Astrocyte (in vitro differentiated cells and primary cell): ENCODE results near the gene RPS6KL1. TPM values are rescaled to one million over a fixed set of nuclear protein-coding genes. Genes with fewer than 3 reads are reported as not detected.

Experiments used
- DNase-seq: peaks from one replicate; pipeline ENCODE4 v3.0.0-alpha.2; 2010; ENCODE audit warnings: low read depth
- FAIRE-seq: peaks from 2 replicates; lab custom pipeline; 2011; peaks lifted over from hg19 to GRCh38; lab: Jason Lieb, UNC
- H2AFZ ChIP-seq: 2 replicates; pipeline ENCODE4 v1.6.0; 2012; ENCODE audit warnings: low read depth, low read length, inconsistent platforms
- H3K27ac ChIP-seq: 2 replicates; pipeline ENCODE4 v1.5.1; 2011; ENCODE audit warnings: low read depth, low read length, inconsistent platforms
- H3K27me3 ChIP-seq: 2 replicates; pipeline ENCODE4 v1.6.0; 2011; ENCODE audit warnings: low read length, inconsistent platforms; ENCODE audit not compliant: insufficient read depth
- H3K36me3 ChIP-seq: 2 replicates; pipeline ENCODE4 v1.5.1; 2011; ENCODE audit warnings: low read length, inconsistent platforms; ENCODE audit not compliant: insufficient read depth
- H3K4me1 ChIP-seq: 2 replicates; pipeline ENCODE4 v1.5.1; 2011; ENCODE audit warnings: low read length, inconsistent platforms; ENCODE audit not compliant: insufficient read depth
- H3K4me2 ChIP-seq: 2 replicates; pipeline ENCODE4 v1.6.0; 2012; ENCODE audit warnings: low read length, inconsistent platforms
- H3K4me3 ChIP-seq: 2 replicates; pipeline ENCODE4 v1.5.1; 2011; ENCODE audit warnings: low read depth, mild to moderate bottlenecking, low read length, inconsistent platforms; ENCODE audit not compliant: insufficient read depth
- H3K79me2 ChIP-seq: 2 replicates; pipeline ENCODE4 v1.6.0; 2012; ENCODE audit warnings: mild to moderate bottlenecking, low read length, inconsistent platforms; ENCODE audit not compliant: insufficient read depth
- H3K9ac ChIP-seq: 2 replicates; pipeline ENCODE4 v1.6.0; 2012; ENCODE audit warnings: mild to moderate bottlenecking, low read length, inconsistent platforms
- H3K9me3 ChIP-seq: 2 replicates; pipeline ENCODE4 v1.5.1; 2012; ENCODE audit warnings: low read depth, mild to moderate bottlenecking, low read length, inconsistent platforms; ENCODE audit not compliant: insufficient read depth
- H4K20me1 ChIP-seq: 2 replicates; pipeline ENCODE4 v1.6.0; 2012; ENCODE audit warnings: low read length, inconsistent platforms; ENCODE audit not compliant: insufficient read depth
- H3K27ac Mint-ChIP-seq: one replicate; pipeline ENCODE4 v1.8.0; 2021; ENCODE audit warnings: mild to moderate bottlenecking, mixed read lengths; ENCODE audit not compliant: unreplicated experiment
- H3K27me3 Mint-ChIP-seq: one replicate; pipeline ENCODE4 v1.8.0; 2021; ENCODE audit warnings: low read depth, mixed read lengths; ENCODE audit not compliant: unreplicated experiment
- H3K36me3 Mint-ChIP-seq: one replicate; pipeline ENCODE4 v1.8.0; 2021; ENCODE audit warnings: low read depth, mixed read lengths; ENCODE audit not compliant: unreplicated experiment
- H3K4me1 Mint-ChIP-seq: one replicate; pipeline ENCODE4 v1.8.0; 2021; ENCODE audit warnings: low read depth, mixed read lengths; ENCODE audit not compliant: unreplicated experiment
- H3K4me3 Mint-ChIP-seq: one replicate; pipeline ENCODE4 v1.8.0; 2021; ENCODE audit warnings: mild to moderate bottlenecking, moderate library complexity, mixed read lengths; ENCODE audit not compliant: unreplicated experiment
- H3K9me3 Mint-ChIP-seq: one replicate; pipeline ENCODE4 v1.8.0; 2021; ENCODE audit warnings: mild to moderate bottlenecking, mixed read lengths; ENCODE audit not compliant: unreplicated experiment
- EZH2 ChIP-seq: IDR thresholded peaks from 2 replicates; pipeline ENCODE4 v1.6.1; 2012; ENCODE audit warnings: mild to moderate bottlenecking, low read length, inconsistent platforms; ENCODE audit not compliant: insufficient read depth
- total RNA-seq: library from RNA; stranded (reverse); gene quantifications from 2 replicates; pipeline ENCODE4 v1.2.1, GENCODE V29; 2021
- TF ChIP-seq, protein P1 (sequence below): IDR thresholded peaks from 2 replicates; pipeline ENCODE4 v1.5.1; 2011; ENCODE audit warnings: low read depth, mild to moderate bottlenecking, inconsistent platforms, low read length, moderate library complexity; ENCODE audit not compliant: insufficient read depth

Gene RPS6KL1
- total RNA-seq, 1 donor from 2014 or later = 1.7 TPM

DNA sequence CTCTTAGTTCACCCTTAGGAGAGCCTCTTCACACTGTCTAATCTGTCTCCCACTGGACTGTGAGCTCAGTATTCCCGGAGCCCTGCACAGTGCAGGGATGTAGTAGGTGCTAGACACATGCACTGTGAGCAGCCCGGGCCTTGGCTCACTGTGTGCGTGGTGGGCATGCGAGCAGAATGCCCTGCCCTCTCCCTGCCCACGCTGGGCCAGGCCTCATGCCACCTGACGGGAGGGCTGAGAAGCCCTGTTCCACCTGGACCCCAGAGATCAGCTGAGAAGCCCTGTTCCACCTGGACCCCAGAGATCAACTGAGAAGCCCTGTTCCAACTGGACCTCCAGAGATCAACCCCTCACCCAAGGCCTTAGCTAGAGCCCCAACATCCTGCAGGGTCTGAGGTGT lies 10.9 kb downstream of the RPS6KL1 start:
- H3K4me1 ChIP-seq = no peaks in the 10 kb centered on the region
- no peak for TF ChIP-seq EZH2
- TF ChIP-seq, protein P1, sequence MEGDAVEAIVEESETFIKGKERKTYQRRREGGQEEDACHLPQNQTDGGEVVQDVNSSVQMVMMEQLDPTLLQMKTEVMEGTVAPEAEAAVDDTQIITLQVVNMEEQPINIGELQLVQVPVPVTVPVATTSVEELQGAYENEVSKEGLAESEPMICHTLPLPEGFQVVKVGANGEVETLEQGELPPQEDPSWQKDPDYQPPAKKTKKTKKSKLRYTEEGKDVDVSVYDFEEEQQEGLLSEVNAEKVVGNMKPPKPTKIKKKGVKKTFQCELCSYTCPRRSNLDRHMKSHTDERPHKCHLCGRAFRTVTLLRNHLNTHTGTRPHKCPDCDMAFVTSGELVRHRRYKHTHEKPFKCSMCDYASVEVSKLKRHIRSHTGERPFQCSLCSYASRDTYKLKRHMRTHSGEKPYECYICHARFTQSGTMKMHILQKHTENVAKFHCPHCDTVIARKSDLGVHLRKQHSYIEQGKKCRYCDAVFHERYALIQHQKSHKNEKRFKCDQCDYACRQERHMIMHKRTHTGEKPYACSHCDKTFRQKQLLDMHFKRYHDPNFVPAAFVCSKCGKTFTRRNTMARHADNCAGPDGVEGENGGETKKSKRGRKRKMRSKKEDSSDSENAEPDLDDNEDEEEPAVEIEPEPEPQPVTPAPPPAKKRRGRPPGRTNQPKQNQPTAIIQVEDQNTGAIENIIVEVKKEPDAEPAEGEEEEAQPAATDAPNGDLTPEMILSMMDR = no peak
- no peaks in the 10 kb centered on the region for H3K36me3 ChIP-seq
- no peak overlapping the region for H3K4me3 ChIP-seq
- H3K4me2 ChIP-seq = no peak overlapping the region
- H3K9me3 ChIP-seq = no peaks in the 10 kb centered on the region
- no peaks in the 10 kb centered on the region for H3K79me2 ChIP-seq
- H3K9ac ChIP-seq = no peak overlapping the region
- H3K4me1 Mint-ChIP-seq = peaks cover 3% of the 10 kb centered on the region
- no peaks in the 10 kb centered on the region for H3K27me3 ChIP-seq
- no peaks in the 10 kb centered on the region for H3K9me3 Mint-ChIP-seq
- no peak overlapping the region for H3K27ac ChIP-seq
- DNase-seq = no peak
- H3K36me3 Mint-ChIP-seq = no peaks in the 10 kb centered on the region
- no peak for FAIRE-seq
- no peak overlapping the region for H3K27ac Mint-ChIP-seq
- H4K20me1 ChIP-seq = peaks cover 1% of the 10 kb centered on the region
- no peak overlapping the region for H2AFZ ChIP-seq
- peaks cover 4% of the 10 kb centered on the region for H3K27me3 Mint-ChIP-seq
- no peak overlapping the region for H3K4me3 Mint-ChIP-seq

DNA sequence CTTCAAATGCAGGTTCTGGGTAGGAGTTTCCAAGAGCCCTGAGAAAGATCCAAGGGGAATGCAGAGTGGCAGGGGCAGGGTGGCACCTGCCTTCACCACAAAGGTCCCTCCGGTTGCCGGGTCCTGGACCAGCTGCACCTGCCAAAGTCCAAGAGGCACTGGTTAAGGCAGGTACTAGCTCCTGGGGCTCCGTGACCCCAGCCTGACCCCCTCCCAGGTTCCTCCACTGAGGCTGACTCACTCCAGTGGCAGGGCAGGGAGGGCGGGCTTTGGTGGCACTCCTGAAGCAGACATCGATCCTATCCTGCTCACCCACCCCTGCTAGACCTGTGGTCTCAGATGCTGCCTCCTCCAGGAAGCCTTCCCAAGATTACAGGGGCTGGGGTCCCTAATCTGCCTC lies 11.4 kb downstream of the RPS6KL1 start:
- H3K79me2 ChIP-seq = no peaks in the 10 kb centered on the region
- DNase-seq (no peak), FAIRE-seq (no peak)
- no peak overlapping the region for H2AFZ ChIP-seq
- Mint-ChIP-seq H3K36me3 (no peaks in the 10 kb centered on the region), H3K27me3 (peaks cover 4% of the 10 kb centered on the region), H3K4me3 (no peak overlapping the region), H3K9me3 (no peaks in the 10 kb centered on the region), H3K27ac (no peak overlapping the region), H3K4me1 (peaks cover 3% of the 10 kb centered on the region)
- no peak overlapping the region for H3K27ac ChIP-seq
- no peaks in the 10 kb centered on the region for H3K36me3 ChIP-seq
- H3K9ac ChIP-seq = no peak overlapping the region
- H3K4me3 ChIP-seq = no peak overlapping the region
- no peaks in the 10 kb centered on the region for H3K9me3 ChIP-seq
- no peak overlapping the region for H3K4me2 ChIP-seq
- H4K20me1 ChIP-seq = peaks cover 4% of the 10 kb centered on the region
- H3K4me1 ChIP-seq = no peaks in the 10 kb centered on the region
- TF ChIP-seq, protein P1 = no peak
- TF ChIP-seq EZH2 = no peak
- H3K27me3 ChIP-seq = no peaks in the 10 kb centered on the region

DNA sequence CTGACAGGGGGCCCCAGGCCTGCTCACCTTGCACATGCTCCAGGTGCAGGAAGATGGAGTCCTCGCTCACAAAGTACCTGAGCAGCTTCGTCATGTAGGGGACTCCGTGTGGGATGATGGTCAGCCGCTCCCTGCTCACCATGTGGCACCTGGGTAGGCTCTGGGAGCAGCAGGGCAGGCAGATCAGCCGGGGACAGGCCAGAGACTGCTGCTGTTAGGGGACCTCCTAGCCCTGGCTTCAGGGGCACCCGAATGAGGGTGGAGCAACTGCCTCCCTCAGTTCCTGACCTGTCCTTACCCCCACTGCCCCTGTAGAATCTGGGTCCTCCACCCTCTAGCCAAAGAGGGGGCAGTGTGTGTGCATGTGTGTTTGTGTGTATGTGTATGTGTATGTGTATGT lies 11.8 kb downstream of the RPS6KL1 start:
- no peak overlapping the region for H3K27ac ChIP-seq
- Mint-ChIP-seq H3K36me3 (no peaks in the 10 kb centered on the region), H3K9me3 (no peaks in the 10 kb centered on the region), H3K27ac (no peak overlapping the region), H3K4me1 (peaks cover 3% of the 10 kb centered on the region), H3K27me3 (peaks cover 4% of the 10 kb centered on the region), H3K4me3 (no peak overlapping the region)
- H3K9me3 ChIP-seq = no peaks in the 10 kb centered on the region
- FAIRE-seq (no peak), DNase-seq (no peak)
- H3K4me1 ChIP-seq = no peaks in the 10 kb centered on the region
- no peak overlapping the region for H3K4me3 ChIP-seq
- H3K9ac ChIP-seq = no peak overlapping the region
- H2AFZ ChIP-seq = no peak overlapping the region
- no peak for TF ChIP-seq EZH2
- TF ChIP-seq, protein P1 = no peak
- no peaks in the 10 kb centered on the region for H3K36me3 ChIP-seq
- no peak overlapping the region for H3K4me2 ChIP-seq
- H4K20me1 ChIP-seq = peaks cover 4% of the 10 kb centered on the region
- no peaks in the 10 kb centered on the region for H3K27me3 ChIP-seq
- H3K79me2 ChIP-seq = no peaks in the 10 kb centered on the region
